Measurements from ENCODE around the gene HDAC7.

The HDAC7 gene

DNA sequence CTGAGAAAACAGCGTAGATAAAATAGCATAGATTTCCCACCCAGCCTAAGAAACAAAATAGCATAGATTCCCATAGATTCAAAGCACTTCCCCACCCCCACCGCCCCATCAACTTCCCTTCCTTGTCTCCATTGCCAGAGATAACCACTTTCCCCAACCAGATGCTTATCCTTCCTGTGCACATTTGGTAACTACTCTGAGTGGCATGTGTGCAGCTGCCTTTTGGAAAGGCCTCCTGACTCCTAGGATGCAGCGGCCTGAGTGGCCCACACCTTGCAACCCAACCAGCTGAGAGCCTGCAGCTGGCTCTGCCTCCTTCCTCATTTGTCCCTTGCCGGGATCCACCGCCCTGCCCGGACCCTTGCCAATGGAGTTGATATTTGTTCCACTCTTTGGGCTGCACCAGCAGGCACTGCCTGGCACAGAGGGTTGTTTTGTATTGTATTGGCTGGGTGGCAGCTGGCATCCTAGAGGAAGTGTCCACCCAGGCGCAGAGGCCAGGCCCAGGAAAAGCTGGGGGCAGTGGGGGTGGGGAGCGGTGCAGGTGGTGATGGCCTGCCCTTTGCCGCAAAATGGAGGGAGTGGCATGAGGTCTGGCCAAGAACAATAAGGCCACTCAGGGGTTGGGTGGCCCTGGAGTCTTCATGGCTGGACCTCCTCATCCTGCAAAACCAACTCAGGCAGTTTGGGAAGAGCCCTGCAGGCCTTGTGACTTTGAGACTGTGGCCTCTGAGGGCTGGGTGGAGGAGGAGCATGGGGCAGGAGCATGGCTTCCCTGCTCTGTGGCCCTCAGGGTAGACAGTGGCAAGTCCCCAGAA, 41.8 kb downstream of the HDAC7 start:
- no peak for DNase-seq (ENCODE audit: low read depth)

DNA sequence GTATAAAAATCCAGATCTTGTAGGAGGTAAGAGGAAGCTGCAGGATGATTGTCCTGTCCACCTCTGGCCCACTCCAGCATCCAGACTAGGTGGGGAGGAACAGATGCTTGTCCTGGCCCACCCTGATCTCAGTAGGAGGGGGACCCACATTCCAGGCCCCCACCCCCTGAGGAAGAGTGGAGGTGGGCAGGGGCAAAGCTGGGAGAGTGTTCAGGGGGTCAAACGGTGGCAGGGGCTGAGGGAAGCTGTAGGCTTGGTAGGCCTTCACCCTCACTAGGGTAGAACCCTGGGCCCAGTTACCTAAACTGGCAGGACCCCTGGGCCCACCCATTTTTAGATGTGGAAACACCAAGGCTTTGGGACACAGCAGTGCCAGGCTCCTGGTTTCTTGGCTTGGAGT, 42.6 kb downstream of the HDAC7 start:
- no peak for DNase-seq (ENCODE audit: low read depth)

DNA sequence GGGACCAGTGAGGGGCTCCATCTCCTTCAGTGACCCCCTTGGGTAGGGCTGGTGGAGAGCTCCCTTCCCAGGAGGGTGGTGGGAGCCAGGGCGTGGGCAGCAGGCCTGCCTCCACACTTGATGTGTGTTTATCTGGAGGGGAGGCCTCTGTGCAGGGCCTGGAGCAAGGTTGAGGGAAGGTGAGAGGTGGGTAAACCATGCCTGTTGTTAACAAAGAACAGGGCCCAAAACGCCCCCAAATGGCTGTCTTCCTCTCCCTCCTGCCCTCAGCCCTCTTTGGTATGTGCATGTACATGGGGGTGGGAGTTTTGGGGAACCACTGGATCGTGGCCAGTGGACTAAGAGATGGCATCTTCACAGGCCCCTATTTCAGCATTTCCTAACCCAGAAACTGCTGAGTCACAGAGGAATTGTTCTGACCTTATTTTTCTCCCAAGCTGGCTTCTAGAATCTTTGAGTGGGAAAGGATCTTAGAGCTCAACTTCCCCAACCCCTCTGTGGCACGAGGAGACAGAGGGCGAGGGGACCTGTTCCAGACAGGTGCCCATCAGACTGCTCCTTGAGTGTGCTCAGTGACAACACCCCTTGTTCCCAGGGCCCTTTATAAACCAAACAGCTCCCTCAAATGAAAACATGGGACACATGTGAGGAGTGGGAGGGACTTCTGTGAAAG, 43.1 kb downstream of the HDAC7 start:
- no peak for DNase-seq (ENCODE audit: low read depth)

DNA sequence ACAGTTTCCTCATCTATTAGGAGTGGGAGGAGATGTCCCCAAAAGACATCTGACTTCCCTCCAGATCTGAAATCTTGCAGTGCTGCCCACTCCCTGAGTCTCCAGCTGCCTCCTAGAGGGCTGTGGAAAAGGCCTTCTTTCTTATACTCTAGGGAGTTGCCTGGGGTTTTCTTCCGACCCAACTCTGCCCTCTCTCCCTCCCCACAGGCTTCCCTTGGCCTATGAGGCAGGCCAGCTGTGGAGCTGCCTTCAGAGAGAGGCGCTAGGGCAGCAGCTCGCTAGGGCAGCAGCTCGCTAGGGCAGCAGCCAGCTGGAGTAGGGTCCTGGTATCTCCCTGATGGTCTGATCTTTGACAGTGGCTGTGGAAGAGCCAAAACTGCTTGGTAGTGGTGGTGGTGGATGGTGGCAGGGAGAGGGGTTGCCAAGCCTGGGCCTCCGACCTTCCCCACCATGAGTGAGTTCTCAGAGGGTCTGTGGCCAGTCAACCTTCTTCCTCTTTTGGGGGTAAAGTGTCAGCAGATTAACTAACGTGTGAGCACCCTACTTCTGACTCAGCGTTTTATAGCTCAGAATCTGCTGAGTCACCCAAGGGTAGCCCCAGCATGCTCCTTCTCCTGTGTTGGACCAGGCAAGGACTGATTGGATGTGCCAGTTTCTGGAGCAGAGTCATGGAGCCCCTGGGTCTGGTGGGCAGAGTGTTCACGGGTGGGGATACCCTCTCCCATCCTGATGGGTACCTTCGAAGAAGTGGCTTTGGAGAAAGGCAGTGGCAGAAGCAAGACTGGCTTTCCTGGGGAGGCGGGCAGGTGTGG, 44.4 kb downstream of the HDAC7 start:
- DNase-seq (ENCODE audit: low read depth): no peak

DNA sequence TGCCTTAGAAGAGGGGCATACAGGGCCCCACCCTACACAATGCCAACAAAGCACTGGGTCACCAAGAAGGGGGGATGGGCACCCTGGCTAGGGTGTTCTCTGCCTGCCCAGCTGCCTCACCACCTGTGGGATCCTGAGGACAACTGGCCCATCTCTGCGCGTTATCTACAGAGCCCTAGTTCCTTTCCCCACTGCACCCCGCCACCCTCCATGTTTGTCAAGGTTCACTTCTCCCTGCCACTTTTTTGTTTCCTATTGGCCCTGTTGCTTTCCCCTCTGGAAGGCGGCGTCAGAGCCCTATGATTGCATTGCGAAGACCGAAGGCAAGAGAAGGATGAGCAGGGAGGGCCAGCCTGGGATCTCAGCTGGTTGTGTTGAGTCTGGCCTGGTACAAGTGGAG, 45.0 kb downstream of the HDAC7 start:
- DNase-seq (ENCODE audit: low read depth): no peak

DNA sequence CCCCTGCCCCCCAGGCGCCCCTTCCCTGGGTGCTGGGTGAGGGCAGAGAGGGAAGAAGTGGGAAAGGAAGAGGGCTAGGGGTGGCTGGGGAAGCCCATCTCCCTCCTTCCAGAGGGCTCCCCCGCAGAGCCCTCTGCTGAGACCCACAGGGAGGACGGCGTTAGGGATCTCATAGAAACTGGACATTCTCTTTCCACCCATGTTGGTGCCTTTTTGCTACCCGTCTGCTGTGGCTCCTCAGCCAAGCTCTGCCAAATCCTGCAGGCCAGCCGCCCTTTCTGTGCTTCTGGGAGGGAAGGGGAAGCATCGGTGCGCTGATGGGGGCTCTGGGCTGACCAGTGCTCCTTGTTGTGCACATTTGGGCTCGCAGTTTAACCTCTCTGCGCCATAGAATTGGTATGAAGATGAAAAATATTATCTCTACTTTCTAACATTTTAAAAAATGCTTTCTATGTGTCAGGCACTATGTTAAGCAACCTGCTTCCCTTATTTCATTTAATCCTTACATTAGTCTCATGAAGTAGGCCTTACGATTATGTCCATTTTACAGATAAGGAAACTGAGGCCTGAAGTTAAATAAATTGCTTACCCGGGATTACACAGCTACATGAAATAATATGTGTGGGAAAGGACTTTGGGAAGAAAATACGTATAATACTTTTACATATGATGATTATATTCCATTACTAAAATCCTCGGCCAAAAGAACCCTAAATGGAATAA, 45.7 kb downstream of the HDAC7 start:
- no peak for DNase-seq (ENCODE audit: low read depth)

DNA sequence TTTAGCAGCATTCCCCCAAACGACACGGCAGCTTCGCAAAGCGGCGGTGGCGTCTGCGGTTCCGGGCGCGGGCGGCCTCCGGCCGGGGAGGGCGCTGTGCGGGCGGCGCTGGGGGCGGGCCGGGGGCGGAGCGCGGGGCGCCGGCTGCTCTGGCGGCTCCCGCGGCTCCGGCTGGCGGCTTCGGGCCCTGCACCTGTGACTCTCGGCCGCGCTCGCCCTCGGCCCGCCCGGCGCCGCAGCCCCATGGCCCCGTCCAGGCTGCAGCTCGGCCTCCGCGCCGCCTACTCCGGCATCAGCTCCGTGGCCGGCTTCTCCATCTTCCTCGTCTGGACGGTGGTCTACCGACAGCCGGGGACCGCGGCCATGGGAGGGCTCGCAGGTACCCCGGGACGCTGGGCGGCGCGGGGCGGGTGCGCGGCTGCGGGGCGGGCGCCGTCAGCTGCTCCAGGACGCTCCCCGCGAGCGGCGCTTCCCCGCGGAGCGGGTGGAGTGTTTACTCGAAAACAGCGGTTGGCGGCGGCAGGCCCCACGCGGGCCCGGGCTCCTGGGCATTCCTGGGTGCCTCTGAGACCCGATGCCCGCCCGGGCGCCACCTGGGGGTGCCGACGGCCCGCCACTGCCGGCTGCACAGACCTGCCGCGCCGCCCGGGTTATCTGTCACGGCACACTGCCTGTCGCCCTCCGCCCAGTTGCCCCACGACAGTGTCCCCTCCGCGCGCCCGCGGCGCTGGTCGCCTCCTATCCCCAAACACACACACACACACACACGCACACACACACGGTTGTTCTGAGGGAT, 46.4 kb downstream of the HDAC7 start, which contains the start of gene SLC48A1:
Gene SLC48A1, plus strand, starts transcription at position 177 of the 796 bp plus-strand sequence. Its CDS starts 67 bp downstream, at position 244.
- DNase-seq (ENCODE audit: low read depth): no peak

DNA sequence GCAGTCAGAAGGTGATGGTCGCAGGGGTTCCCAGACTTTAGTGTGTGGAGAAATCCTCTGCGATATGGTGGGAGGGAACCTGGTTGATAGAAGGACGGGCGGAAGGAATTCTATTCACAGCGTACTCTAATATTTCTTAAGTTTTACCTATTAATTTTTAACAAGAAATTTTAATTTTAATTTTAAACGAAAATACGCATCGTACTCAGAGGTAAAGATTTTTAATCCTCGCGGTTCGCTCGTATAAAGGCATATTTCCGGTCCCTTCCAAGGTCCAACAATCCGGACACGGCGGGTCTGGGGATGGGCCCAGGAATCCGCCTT, 47.0 kb downstream of the HDAC7 start:
- DNase-seq (ENCODE audit: low read depth): no peak

DNA sequence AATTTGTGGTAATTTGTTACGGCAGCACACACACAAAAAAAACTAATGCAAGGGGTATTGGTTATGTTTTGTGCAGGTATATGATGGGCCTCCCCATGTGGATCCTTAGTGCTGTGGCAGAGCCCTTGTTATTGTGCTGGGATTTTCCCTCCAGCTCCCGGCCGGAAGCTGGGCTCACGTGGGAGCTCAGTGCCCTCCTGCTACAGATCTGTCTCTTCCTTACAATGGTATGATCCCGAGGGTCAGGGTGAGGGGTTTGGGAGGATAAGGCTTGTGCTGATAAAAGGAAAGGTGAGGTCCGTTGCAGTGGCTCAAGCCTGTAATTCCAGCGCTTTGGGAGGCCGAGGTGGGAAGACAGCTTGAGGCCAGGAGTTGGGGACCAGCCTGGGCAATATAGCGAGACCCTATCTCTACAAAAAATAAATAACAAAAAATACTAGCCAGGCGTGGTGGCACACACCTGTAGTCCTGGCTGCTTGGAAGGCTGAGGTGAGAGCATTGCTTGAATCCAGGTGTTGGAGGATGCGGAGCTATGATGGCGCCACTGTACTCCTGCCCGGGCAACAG, 47.5 kb downstream of the HDAC7 start:
- no peak for DNase-seq (ENCODE audit: low read depth)

DNA sequence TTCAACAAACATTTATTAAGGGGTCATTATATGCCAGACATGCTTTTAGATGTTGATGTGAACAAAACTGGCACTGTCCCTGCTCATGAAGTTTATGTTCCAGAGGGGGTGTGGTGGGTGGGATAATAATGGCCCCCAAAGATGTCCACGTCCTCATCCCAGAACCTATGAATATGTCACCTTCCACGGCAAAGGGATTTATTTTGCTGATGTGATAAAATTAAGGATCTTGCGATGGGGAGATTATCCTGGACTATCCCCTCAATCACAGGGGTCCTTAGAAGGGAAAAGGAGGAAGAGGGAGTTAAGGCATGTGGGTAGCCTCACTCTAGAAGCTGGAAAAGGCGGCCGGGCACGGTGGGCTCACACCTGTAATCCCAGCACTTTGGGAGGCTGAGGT, 48.4 kb downstream of the HDAC7 start:
- no peak for DNase-seq (ENCODE audit: low read depth)

DNA sequence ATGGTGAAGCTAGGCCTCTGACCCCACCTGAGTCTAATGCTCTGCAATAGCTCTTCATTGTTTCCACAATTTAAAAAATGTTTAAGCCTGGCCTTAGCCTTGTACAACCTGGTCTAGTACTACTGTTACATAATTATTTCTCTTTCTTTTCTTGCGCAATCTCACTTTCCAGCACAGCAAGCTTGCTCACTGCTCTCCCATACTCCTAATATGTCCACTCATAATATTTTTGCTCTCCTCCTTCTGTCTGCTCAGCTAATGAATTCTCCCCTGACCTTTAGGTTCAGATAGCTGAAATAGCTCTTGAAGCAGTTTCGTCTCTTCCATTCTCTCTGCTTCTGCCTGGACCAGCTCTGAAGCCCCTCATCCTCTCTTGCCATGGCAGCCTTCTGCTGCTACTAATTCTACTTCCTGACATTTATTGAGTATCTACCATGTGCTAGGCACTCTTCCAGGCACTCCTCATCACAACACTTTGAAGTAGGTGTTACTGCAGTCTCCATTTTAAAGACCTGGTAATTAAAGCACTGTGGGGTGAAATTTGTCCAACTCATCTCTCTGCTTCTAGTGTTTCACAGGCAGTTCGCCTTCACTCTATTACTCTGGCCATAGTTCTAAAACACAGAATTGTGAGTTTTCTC, 49.5 kb downstream of the HDAC7 start:
- no peak for DNase-seq (ENCODE audit: low read depth)

DNA sequence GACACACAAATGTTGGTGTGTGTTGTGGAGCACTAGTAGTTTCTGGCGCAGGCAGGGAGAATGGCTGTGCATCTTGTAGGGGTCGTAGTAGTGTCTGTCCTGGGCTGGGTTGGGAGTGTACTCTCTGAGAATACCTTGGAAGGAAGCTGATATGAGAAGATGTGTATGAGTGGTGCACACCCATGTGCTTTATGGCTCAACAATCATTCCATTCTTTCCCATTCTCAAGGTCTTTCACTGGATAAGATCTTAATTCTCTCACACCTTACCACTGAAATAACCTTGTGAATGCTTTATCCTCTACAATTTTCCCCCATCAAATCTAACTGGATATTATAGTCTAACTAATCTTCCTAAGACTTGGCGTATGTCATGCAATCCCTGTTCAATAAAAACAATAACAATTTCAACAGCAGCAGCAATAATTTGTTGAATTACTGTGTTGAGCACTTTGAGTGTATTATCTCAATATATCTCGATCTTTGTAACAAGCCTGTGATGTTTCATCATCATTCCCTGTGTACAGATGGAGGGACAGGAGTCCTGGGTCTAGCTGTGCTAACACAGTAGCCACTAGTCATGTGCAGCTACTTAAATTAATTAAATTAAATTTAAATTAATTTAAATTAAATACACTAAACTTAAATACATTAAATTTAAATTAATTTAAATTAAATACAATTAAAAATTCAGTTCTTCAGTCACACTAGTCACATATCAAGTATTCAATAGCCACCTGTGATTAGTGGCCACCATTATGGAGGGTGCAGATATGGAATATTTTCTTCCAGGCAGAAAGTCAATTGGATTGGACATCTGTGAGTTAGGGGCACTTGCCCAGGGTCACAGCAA, 50.2 kb downstream of the HDAC7 start:
- DNase-seq (ENCODE audit: low read depth): no peak

DNA sequence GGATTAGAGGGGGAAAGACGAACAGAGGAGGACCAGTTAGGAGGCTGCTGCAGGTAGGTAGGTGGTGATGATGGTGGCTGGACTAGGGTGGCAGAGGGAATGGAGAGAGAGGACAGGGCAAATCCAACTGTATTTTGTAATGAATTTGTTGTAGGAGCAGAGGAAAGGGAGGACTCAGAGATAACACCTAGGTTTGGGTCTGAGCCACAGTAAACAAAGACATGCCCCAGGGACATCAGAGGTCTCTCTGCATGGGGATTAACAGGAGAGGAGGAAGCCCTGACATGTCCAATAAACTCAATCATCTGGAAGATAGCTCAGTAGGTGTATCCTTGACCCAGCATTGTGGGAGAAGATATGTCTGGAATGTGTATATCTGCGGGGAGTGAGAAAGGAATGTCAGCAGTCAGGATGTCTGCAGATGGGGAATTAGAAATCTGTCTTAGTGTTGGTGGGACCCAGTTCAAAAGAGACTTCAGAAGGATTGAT, 51.3 kb downstream of the HDAC7 start:
- no peak for DNase-seq (ENCODE audit: low read depth)

DNA sequence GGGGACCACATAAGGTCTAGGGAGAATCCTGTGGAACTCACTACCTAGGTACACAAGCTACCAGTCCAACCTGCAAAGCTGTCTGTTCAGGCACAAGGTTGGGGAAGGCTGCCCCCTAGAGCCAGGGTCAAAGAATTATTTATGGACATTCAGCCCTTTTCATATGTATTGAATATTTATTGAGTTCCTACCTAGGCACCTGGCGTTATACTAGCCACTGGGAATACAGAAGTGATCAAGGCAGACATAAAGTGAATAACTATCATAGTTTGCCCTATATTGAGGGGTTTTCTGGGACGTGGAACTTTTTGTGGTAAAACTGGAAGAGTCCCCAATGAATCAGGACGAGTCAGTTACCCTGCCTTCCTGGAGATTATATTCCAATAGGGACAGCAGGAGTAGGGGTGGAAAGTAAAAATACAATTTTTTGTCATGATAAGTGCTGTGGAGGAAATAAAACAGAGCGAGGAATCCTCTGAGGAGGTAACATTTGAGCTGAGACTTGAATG, 52.4 kb downstream of the HDAC7 start:
- DNase-seq (ENCODE audit: low read depth): no peak

DNA sequence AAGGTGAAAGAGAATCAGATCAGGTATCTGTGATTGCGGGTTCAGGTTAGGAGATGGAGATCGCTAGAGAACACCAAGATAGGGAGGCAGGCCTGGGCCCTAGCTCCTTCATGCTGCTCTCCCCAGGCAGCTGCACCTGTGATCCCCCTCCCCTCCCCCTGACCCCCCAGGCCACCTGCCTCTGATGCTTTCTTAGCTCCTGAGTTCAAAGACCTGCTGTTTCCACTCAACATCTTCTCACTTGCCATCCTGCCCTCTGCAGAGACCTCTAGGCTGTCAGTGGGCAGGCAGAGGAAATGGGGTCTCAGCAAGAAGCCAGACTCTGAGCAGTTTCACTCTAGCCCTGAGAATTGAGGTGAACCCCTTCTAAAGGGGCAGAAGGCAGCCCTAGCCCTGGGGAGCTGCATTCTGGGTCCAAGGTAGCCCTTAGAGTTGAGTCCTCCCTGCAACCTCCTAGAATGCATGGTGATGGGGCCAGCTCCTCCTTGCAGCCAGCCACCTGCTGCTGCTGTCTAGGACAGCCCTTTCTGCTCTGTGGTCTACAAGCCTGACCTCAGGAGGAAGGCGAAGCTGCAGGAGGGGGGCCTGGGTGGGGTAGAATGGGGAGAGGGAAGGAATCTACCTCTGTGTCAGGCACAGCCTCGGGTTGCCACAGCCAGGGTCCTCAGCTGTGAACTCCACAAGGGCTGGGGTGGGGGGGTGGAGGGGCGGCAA, 53.0 kb downstream of the HDAC7 start:
- DNase-seq (ENCODE audit: low read depth): no peak

DNA sequence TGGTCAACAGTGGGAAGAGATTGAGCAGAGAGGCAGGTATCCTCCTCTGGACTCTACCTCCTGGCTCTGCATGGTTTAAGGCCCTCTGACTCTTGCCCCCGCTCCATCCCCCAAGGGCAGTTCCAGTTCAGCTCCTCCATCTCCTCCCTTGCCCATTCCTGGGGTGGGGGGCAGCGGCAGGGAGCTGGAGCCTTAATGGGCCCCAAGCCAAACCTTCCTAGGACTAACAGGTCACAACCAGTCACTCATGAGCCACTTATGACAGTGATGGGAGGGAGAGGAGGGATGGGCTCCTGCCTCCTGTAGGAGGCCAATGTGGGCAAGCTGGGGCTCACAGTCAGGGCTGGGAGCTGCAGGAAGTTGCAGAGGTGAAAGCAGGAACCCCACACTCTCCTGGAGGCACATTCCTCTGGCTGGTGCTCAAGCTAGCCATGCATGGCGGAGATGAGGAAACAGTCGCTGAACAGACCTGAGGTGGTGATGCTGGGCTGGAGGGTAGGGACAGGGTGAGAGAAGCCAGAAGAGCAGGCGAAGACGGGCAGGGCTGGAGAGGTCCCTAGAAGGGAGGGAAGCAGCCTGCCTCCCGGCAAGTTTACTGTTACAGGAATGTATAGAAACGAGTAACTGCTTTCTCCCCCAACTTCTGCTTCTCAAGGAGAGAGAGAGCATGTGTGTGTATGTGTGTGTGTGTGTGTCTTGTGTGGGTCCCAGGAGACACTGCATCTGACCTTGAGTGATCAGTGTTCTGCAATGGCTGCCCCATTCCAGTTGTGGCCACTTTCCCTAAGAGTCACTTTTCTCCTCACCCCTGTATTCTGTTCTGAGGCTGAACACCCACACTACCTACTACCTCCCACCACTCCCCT, 56.0 kb downstream of the HDAC7 start:
- no peak for DNase-seq (ENCODE audit: low read depth)

DNA sequence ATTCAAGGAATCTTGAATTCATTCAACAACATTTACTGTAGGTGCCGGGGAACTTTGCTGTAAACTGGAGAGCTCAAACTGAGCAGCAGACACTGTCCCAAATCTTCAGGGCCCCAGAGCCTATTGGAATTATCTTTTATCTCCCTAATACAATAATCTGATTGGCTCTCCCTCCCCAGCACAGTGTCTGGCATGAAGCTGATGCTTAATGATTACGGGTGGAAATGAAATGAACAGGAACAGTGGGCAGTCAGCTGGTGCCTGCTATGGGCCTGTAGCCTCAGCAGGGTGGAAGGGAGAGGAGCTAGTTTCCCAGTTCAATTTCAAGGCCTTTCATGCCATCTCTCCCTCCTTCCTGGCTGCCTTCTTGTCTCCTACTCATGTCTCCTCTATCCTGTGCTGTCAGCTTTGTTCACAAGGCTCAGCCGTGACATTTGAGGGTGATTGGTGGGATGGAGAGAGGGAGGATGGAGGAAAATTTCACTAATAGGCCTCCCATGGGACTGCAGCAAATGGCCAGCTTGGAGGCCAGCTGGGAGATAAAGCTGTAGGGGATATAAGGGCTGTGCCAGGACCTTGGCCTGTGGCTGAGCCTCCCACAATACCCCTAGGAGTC, 56.7 kb downstream of the HDAC7 start:
- DNase-seq (ENCODE audit: low read depth): no peak
